COLO668 (cell line): ENCODE results near the gene B3GLCT.
"Not testable (repeated sequence)": the region's sequence is repeated elsewhere in the genome, so short reads cannot be mapped to it uniquely, and the experiment has no call there.

ENCODE experiments used
- DNase-seq: peaks from one replicate; lab custom pipeline; 2025; ENCODE audit not compliant: unreplicated experiment; lab: John Stamatoyannopoulos, UW

Gene B3GLCT

GRCh38 chr13:31274390-31274789 is 74.6 kb downstream of the B3GLCT start:
- DNase-seq = no peak

- no peak for DNase-seq
These were observed 76.6 kb downstream of the B3GLCT start for GRCh38 chr13:31276421-31276820.

DNA sequence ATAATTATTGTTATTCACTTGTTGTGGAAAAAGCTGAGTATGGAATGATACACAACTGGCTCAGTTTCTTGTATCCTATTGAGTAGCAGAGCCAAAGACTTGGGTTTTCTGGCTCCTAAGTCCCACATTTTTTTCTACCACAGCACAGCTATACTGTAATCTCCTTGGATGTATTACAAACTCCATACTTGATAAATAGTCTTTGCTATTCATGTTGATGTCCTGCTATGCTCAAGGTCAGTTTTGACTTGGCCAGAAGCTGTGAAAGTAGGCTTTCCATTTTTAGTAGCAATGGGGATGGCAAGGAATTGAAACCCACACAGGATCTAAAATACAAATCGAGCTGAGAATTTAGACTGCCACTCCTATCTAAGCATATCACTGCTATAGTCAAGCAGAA is 79.1 kb downstream of the B3GLCT start:
- no peak for DNase-seq

DNA sequence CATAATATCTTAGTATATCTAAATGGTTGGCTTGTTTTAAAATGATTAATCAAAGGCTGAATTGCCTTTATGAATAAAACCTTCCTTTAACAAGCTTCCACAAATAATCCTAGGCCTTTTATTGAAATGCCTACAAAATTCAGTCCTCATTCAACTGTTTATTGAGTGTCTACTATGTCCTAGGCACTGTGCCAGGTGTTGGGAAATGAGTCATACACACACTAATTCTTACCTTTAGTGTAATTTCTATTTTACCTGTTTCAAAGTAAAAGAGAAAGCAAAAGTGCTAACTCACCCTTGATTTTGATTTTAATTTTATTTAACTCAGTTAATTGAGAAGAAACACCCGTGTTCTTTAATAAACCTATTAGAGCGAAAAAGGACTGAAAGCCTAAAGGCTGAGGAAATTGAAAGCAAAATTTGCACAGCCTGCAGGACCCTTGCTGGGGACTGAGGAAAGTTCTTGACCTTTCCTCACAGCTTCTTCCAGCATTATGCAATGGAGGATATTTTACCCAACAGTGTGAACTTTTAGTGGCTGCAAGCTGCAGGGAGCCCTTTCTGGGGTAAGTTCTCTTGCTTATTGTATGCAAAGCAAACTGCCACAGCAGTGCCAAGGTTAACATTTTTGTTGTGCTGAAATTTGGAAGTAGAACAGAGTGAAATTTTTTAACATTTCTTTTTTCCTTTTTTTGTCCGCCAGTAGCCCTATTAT is 83.1 kb downstream of the B3GLCT start:
- DNase-seq = no peak

GRCh38 chr13:31286930-31287329 is 87.2 kb downstream of the B3GLCT start:
- DNase-seq = no peak

GRCh38 chr13:31301119-31301518 is 101.3 kb downstream of the B3GLCT start:
- no peak for DNase-seq

GRCh38 chr13:31310356-31310755 is 110.6 kb downstream of the B3GLCT start:
- no peak for DNase-seq

DNA sequence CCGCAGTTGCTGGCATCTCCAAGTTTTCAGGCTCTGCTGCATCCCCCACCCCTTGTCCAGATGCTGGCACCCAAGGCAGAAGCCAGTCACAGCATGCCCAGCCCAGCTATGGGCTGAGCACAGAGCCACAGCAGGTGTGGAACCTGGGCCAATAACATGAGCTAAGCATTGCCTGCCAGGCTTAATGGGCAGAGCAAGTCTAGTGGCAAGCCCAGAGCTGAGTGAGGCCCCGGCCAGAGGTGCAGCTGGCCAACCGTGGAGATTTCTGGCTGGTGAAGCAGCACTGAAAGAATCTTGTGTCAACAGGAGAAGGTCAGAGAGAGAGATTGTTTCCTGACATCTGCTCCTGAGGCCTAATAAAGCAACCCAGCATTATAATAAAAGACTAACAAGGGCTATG is 111.0 kb downstream of the B3GLCT start:
- DNase-seq = peak; percentile 81

DNA sequence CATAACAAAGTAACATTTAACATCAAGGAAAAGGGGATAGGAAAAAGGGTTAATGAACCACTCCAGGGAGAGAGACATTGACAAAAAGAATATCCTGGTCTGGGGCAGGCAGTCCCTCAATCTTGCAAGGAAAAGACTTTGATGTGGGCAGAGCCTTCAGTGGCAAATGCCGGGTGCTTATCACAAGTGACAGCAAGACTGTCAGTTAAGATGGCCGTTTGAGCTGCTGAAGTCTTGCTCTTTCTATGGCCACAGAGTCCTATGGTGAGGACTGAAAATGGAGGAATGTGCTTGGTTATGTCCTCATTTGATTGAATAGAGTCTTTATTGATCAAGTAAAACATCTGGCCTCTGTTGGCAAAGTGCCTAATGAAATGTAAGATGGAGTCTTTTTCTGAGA is 112.1 kb downstream of the B3GLCT start:
- no peak for DNase-seq

GRCh38 chr13:31314961-31315360 is 115.2 kb downstream of the B3GLCT start:
- no peak for DNase-seq

DNA sequence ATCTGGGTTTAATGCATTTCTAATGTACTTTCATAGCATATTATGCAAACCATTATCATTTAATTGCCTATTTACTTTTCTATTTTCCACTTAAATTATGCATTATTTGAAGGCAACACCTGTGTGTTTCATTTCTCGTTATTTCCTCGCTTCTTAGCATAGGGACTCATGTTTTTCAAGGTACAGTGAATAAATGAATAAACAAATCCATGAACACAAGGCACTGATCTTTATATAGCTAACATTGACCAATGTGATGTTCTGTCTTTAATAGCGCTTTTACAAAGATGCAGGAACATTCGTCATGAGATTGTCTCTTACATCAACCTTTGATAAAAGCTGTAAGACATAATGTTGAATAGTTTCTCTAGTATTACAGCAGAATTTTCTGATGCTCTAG is 121.2 kb downstream of the B3GLCT start:
- no peak for DNase-seq

DNA sequence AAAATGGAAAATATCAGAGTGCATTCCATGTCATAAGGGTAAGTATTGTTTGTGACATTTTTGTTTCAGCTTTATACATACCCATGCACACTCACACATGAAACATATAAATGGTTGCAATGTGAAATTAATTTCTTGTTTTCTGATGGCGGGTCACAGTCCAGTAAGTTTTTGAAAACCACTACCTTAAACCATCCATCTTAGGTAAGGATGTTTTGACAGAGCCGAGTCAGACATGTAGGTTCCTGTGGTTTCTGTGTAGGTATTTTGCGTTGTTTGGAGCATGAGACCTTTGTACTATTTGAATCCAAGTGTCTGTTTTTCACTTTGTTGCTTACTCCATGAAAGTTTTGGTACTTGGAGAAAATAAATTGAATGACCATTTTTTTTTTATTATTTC is 121.7 kb downstream of the B3GLCT start:
- no peak for DNase-seq

DNA sequence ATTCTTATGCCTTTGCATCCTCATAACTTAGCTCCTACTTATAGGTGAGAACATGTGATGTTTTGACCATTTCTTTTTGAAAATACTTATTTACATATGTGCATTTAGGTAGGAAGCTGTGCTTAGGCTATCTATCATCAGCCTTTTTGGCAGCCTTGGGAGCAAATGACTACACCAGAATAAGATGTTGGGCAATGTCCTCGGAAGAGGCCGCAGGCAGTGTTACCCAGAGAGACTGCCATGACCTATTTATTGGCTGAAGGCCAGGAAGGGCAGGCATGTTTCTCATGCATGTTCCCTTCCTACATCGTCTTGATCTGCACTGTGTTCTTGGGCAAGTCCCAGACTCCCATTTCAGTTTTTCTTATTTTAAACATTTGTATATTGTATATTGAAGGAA is 122.3 kb downstream of the B3GLCT start:
- no peak for DNase-seq

DNA sequence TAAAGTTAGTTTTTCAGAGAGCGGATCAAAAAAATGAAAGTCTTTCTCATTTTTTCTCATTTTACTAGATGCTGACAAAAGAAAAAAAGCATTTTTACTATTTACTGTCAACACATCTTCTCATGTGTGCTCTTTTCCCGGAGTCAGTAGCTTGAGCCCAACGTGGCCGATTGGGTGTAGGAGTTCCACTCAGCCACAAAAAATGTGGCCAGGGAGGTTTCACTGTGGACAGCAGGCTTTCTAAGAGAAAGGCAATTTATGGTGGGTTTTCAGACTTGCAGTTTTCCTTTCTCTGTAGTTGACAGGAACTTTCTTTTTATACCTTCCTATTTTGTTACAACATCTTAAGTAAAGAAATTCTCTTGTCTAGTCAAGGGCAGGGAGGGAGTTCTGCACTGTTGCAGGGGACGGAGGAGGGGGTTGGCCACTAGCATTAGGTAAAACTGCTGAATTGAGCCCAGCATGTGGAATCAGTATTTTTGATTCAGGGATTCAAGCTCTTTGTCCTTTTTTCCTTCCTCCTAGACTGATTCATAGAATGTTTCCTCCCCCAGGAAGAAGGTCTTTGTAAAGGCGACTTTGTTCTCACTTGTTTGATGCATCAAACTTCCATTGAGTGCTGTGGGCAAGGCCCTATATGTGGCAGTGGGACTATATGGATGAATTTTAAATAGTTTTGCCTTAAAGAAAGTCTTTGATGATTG is 123.1 kb downstream of the B3GLCT start:
- no peak for DNase-seq

- DNase-seq = no peak
These were observed 127.5 kb downstream of the B3GLCT start for GRCh38 chr13:31327182-31327860.

GRCh38 chr13:31328549-31329235 is 128.9 kb downstream of the B3GLCT start:
- no peak for DNase-seq

GRCh38 chr13:31330236-31330635 is 130.5 kb downstream of the B3GLCT start:
- no peak for DNase-seq

DNA sequence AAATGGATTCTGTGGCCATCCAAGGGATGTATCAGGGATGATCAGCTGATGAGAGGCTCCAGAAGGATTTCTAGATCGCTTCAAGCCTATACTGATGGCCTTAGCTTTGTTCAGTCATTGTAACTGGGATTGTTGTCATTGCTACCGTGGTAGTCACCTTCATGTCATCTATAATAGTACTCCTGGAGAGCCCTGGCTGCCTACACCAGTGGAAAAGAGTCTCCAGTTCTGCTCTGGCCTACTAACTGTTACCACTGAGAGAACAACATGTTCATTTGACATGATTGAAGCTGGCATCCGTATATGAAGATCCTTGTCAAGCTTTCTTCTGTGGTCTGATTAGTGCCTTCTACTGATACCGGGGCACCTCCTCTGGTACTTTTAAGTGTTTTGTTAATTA is 131.3 kb downstream of the B3GLCT start:
- DNase-seq = no peak

DNA sequence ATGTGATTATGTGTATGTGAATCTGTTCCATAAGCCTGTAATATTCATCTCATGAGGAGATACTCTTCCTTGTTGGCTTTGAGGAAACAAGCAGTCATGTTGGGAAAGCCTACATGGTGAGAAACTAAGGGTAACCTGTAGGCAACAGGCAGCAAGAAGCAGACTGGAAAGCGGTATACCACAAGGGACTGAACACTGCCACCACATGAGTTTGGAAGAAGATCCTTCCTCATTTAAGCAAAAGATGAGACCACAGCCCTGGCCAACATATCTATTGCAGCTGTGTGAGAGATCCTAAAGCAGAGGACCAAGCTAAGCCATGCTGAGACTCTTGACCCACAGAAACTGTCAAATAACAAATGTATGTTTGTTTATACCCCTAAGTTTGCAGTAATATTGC is 134.8 kb downstream of the B3GLCT start:
- DNase-seq = no peak

GRCh38 chr13:31334994-31335557 is 135.3 kb downstream of the B3GLCT start:
- no peak for DNase-seq

GRCh38 chr13:31339616-31340015 is 139.8 kb downstream of the B3GLCT start:
- DNase-seq = not testable (repeated sequence)
